Germinal center (tissue), 1 donor: ENCODE measurements around the gene CDH1.

Source experiments
- DNase-seq: peaks from one replicate; pipeline ENCODE4 v3.0.0; 2012; ENCODE audit warnings: mixed read lengths, low spot score

CDH1 gene

DNA sequence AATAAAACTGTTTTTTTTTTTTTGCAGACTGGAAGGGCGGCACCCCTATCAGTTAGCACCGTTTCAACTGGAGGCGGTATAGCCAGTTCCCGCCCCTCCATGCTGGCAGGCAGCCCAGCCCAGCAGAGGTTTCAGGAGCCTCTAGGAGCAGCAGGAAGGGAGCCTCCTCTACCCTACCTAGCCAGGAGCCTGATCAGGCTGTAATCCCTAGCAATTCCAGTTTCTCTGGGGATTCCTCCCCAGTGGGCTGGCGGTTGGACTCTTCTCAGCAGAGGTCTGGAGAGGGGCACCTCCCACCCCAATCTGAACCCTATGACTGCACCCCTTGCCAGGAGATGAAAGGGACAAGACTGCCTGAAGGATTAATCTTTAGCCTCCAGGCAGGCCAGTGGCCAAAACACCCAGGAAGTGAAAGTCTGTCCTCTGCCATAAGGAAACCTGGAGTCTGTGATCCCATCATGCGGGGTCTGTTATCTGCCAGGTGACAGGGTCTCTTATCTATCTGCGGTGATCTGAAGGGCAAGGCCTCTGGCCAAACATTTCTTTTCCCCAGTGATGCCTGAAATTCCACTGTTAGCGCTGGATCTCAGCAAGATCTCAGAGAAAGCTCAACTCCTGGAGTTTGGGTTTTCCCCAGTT is 4.9 kb upstream of the CDH1 start:
- DNase-seq, result no peak

DNA sequence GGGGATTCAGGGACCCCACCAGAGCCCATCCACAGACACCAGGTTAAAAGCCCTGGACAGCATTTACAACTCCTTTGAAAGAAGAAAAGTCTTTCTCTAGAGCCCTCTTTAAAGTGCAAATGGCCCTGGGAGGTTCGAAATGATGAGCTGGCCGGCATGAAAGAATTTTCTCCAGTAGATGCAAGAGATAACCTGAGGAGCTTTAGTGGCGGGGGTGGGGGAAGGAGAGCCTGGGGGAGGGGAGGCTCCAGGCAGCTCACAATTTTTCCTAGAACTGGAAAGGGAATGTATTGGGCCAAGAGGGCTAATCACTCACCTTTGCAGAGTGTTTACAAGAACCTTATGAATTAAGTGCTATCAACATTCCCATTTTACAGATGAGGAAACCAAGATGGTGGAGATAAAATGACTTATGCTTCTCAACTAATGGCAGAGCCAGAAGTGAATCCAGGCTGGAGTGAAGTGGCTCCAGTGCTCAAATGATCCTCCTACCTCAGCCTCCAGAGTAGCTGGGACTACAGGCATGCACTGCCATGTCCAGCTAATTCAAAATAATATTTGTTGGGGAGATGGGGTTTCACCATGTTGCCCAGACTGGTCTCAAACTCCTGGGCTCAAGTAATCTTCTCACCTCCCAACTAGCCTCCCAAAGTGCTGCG is 4.2 kb upstream of the CDH1 start:
- no peak for DNase-seq

DNA sequence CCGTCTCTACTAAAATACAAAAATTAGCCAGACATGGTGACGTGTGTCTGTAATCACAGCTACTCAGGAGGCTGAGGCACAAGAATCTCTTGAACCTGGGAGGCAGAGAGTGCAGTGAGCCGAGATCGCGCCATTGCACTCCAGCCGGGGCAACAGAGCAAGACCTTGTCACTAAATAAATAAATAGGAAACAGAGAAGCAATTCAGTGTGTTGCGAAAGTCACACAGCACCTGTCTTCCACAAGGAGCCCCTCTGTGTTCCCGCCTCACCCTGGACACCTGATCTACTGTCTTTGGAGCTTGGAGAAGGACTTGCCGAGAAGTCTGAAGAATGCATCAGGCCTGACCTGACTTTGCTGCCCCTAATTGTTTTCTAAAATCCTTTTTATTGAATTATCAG is 3.5 kb upstream of the CDH1 start:
- no peak for DNase-seq

DNA sequence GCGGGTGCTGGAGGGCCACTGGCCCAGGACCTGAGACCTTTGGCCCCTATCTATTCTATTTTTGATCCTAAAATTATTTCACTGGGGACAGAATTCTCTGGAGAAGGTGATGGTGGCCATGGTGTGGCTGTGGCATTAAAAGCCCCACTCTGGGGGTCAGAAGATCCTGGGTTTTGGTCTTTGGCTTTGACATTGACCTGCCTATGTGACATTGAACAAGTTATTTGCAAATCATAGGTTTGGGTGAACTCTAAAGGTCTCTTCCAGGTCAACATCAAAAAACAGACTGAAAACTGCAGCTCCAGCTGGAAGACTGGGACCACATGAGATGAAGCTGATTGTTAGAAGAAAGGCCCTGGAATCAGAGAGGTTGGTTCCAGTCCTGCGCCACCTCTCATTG is 2.3 kb upstream of the CDH1 start:
- DNase-seq, result no peak

DNA sequence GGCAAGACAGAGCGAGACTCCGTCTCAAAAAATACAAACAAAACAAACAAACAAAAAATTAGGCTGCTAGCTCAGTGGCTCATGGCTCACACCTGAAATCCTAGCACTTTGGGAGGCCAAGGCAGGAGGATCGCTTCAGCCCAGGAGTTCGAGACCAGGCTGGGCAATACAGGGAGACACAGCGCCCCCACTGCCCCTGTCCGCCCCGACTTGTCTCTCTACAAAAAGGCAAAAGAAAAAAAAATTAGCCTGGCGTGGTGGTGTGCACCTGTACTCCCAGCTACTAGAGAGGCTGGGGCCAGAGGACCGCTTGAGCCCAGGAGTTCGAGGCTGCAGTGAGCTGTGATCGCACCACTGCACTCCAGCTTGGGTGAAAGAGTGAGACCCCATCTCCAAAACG is 531 bp upstream of the CDH1 start:
- no peak for DNase-seq

DNA sequence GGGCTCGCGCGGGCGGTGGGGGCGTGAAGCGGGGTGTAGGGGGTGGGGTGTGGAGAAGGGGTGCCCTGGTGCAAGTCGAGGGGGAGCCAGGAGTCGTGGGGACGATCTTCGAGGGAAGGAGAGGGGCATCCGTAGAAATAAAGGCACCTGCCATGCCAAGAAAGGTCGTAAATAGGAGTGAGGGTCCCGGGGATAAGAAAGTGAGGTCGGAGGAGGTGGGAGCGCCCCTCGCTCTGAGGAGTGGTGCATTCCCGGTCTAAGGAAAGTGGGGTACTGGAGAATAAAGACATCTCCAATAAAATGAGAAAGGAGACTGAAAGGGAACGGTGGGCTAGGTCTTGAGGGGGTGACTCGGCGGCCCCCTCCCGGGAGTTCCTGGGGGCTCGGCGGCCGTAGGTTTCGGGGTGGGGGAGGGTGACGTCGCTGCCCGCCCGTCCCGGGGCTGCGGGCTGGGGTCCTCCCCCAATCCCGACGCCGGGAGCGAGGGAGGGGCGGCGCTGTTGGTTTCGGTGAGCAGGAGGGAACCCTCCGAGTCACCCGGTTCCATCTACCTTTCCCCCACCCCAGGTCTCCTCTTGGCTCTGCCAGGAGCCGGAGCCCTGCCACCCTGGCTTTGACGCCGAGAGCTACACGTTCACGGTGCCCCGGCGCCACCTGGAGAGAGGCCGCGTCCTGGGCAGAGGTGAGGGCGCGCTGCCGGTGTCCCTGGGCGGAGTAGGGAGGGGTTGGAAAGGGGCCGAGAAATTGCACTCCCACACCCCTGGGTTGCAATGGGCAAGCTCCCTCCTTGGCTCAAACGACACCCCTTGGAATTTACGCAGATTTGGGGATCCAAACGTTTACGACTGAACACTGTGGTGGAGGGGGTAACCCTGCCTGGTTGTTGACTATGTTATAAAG is 888 bp downstream of the CDH1 start:
- no peak for DNase-seq

DNA sequence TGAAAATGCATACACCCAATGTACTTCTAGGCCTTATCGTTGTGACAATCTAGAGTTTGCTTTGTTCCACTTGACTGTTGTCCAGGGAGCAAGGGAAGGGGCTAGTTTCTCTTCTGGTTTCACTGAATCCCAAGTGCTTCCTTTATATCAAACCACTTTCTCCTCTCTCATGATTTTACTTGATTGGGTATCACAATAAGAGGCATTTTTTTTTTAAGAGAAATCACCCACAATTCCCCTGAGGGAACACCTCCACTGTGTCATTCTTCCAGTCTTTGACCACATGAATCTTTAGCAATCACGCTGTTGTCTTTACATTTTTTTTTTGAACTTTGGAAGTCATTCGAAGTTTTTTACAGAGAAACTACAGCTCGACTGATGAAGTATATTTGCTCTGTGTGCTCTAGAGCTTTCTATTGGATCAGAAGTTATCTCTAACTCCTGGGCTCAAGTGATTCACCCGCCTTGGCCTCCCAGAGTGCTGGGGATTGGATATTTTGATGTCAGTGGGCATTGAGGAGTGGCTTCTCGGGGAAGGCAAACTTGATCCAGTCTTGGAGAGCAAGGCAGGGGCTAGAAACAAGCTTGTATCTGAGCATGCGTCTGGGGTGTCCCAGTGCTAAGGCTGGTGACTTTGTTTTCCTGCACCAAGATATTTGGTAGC is 3.0 kb downstream of the CDH1 start:
- DNase-seq, result no peak

DNA sequence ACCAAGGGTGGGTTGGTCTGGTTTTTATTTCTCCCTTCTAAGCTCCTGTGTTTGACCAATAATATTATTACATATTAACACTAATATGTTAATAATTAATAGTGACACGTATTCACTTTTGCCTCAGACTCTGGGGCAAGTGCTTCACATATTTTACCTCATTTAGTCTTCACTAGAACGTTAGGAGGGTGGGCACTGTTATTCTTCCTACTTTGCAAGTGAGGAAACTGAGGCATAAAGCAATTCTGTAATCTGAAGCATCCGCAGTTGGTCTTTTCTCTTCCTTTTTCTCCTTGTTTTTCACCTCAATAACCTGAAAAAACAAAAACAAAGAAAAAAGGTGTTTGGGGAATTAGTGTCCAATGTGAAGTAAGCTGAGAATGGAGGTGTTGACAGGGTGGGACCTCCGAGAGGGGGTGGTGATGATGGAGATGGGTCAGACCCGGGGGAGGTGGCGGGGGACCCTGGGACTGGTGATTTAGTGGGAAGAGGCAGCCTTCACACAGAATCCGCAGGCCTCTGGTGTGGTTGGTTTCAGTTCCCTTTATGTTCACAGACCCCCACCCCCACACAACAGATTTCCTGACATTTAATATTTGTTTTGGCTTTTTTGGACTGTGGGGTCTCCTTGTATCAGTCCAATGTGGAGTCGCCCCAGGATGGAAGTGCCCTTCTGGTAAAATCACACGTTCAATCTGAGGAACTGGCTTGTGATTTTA is 3.7 kb downstream of the CDH1 start:
- no peak for DNase-seq

DNA sequence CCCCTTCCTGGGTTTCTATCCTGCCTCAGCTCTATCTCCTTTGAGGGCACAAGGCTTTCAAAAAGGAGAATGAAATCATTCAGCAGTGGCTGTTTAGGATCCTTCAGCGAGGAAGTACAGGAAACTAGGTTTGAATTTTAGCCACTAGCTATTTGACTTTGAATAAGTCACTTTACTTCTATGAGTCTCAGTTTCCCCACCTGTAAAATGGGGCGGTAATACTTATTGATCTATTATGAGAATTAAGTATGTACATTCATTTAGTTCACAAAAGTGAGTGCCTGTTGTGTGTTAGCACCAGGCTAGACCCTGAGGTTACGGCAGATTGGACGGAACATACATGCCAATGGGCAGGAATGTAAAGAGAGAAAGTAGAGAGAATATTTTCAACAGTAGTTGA is 6.6 kb downstream of the CDH1 start:
- DNase-seq, result no peak

DNA sequence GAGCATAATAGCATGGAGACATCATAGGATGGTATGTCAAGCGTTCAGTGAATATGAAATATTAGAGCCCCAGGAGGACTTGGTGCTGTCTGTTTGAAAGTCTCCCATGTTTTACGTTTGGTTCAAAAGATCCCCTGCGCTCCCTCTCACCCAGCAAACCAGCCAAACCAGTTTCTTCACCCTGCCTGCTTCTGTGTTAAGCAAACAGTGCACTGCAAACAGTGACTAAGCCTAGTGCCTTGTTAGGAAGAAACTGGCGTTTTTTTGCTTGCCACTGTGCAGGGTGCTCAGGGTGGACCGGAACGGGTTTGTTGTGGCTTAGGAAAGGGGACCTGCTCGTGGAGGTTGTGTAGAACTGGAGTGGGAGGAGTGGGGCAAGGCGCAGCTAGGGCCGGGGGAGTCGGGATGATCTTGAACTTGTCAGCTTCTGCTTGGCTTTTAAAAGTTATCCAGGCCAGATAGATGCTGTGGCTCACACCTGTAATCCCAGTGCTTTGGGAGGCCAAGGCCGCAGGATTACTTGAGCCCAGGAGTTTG is 7.7 kb downstream of the CDH1 start:
- no peak for DNase-seq

DNA sequence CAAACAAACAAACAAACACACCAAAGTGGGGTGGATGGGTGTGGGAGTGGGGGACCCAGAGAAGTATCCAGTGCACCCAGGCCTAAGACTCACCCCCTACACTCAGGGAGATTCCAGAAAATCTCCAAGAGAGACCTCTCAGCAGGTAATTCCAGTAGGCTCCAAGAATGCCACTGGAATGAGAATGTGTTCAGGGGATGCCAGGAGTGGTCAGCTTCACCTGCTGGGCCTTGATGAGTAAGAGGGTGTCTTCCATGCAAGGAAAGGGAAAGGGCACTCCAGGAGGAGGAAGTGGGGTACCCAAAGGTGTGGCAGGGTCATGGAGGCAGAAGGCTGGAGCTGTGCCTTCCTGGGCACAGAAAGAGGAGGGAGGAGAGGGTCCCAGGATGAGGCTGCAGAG is 9.9 kb downstream of the CDH1 start:
- DNase-seq, result no peak

DNA sequence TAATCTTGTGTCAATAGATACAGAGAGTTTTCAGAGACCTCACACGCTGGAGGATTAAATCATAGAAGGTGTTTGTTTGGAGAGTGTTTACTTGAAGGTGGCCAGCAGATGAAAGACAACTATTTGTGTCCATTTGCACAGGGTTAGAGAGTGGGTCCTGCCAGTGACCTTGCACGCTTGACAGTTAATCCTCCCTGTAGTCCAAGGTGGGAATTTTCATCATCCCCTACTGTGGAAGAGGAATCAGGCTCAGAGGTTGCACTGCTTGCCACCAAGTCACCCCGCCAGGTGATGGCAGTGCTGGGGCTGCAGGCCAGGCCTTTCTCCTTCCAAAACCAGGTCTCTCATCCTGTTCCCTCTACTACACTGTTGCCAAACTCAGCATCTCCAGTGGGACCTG is 12.3 kb downstream of the CDH1 start:
- no peak for DNase-seq

DNA sequence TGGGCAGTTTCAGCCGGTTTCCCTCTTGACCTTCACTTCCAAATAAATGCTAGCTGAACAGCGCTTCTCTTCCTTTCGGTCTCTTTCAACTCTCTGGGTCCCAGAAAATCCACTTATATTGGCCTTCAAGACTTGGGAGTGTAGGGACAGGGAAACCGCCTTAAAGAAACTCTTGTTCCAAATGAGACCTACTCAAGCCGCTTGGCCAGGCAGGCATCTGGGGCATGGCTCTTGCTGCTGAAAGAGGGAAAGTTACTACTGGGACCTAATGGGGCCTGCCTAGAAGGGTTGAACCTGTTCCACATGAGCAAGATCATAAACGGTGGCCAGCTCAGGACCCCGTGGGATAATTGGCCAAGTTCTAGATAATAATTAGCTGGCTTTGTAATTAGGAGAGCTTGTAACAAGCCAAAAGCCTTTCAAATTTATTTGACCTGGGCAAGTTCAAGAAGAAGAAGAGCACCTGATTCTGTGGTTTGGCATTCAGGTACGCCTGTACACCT is 13.2 kb downstream of the CDH1 start:
- DNase-seq, result no peak

DNA sequence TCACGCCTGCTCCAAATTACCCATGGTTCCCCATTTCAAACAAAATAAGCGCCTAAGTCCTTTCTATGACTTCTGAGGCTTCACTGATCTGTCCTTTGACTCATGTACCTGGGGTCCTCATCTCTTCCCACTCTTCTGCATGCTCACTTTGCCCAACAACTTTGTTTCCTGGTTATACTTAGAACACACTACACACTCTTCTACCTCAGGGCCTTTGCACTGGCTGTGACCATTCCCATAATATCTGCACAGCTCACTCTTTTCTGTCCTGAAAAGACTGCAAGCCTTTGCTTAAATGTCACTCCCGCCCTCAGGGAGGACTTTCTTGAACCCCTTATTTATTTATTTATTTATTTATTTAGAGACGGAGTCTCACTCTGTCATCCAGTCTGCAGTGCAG is 14.1 kb downstream of the CDH1 start:
- no peak for DNase-seq

DNA sequence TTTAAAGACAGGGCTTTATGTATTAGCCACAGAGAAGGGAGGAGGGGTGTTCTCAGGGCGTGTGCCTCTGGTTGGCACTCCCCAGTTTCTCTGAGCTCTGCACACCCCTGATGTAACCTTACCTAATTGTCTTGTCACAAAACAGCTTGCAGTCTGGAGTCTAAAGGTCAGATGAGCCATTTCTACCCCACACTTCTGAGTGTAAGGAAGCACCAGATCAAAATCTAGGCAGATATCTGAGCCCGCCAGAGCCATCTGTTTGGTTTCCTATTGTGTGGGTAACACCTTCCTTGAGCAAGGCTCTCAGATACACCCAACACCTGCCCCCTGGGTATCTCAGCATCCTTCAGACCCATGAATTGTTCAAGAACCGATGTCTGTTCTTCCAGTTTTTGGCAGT is 15.5 kb downstream of the CDH1 start:
- DNase-seq, result no peak

DNA sequence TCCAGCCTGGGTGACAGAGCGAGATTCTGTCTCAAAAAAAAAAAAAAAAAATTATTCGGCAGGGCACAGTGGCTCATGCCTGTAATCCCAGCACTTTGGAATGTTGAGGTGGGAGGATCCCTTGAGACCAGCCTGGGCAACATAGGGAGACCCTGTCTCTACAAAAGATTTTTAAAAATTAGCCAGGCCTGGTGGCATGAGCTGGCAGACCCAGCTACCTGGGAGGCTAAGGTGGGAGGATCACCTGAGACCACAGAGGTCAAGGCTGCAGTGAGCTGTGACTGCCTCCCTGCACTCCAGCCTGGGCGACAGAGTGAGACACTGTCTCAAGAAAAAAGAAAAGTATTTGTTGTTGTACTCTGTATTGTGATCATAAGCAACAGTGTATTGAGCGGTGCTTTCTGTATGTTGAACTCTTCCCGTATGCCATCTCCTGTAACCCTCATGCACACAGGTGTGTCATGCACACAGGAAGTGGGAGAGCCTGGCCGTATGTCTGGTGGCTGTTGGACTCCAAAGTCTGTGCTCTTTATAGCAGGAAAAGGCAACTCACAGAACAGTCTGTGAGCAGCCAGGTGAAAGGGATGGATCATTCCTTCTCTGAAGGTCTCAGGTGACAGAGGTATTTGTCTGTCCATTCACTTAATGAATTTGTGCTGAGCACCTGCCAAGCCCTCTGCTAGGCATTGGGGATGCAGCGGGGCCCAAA is 17.1 kb downstream of the CDH1 start:
- DNase-seq, result no peak

DNA sequence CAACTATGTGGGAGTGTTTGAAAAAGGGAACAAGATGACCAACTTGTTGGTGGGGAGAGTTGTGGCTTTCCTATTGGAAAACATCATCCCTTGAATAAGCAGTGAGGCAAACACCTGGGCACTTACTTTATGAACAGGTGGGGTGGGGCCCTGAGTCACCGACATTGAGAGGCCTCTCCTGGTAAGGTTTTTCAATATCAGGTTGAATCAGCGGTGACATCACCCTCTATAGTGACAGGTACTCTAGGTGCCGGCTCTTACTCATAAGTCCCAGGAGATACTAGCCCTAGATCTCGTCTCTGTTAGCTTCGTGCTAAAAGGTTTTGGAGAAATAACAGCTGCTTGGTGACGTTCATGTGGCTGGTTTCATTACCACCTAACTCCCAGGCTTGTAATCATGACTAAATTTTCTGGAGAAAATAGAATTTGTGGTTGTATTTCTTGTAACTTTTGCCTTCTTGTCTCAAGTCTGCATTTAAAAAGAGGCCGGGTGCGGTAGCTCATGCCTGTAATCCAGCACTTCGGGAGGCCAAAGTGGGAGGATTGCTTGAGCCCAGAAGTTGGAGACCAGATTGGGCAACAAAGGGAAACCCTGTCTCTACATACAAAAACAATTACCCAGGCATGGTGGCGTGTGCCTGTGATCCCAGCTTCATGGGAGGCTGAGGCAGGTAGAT is 19.3 kb downstream of the CDH1 start:
- DNase-seq, result peak; percentile 35

DNA sequence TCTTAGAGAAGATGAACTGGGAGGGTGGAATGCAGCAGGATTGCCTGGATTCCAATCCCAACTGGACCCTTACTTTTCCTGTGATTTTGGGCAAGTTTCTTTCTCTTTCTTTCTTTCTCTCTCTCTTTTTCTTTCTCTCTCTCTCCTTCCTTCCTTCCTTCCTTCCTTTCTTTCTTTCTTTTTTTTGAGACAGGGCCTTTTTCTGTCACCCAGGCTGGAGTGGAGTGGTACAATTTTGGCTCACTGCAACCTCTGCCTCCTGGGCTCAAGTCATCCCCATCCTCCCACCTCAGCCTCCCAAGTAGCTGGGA is 20.5 kb downstream of the CDH1 start:
- no peak for DNase-seq

DNA sequence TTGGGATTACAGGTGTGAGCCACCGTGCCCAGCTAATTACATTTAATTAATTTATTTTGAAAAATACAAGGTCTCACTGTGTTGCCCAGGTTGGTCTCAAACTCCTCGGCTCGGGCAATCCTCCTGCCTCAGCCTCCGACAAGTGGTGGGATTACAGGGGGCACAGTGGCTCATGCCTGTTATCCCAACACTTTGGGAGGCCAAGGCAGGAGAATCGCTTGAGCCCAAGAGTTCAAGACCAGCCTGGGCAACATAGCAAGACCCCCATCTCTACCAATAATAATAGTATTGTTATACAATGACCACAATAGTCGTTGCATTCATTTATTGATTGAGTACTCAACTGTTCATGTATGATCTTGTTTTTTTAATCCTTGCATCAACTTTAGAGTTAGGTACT is 22.0 kb downstream of the CDH1 start:
- DNase-seq, result no peak

DNA sequence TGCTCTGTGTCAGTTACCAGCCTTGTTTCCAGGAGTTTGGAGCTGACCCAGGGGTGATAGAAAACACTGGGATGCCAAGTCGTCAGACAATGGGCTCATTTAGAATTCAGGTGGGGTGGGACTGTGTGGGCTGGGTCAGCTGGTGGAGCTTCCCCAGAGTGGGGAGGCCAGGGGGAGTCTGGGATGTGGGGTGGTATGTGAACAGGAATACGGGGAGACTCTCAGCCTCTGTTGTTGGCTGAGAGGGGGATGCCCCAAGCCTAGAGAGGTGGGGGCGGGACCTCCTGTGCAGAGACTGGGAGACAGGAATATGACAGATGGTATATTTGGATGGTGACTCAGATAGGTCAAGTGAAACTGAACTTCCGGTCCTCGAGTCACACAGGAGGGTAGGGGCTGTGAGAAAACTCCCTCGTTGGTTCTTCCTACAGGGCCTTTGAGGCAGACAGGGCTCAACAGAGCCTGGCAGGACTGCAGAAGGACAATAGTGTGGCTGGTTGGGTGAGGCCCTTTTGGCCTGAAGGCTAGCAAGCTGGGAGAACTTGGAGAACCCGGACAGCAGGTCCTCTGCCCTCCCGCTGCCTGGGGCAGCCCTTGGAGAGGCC is 23.7 kb downstream of the CDH1 start:
- DNase-seq, result no peak
